Activated naive CD8-positive, alpha-beta T cell treated with anti-CD3 and anti-CD28 coated beads, Interleukin-2, amount 10 ng/mL, durations not matched to agents 7 days and 5 days (primary cell): ENCODE measurements around the gene TGFBR2. TPM values are rescaled to one million over a fixed set of nuclear protein-coding genes. Genes with fewer than 3 reads are reported as not detected.
"Not testable (repeated sequence)": the region's sequence is repeated elsewhere in the genome, so short reads cannot be mapped to it uniquely, and the experiment has no call there.

Experiments
- ATAC-seq: fragments of 150-1000 bp; cut with Tn5 transposase; one replicate; pipeline ENCODE4 v1.10.0; 2021; ENCODE audit warnings: low read depth, moderate library complexity
- POLR2A ChIA-PET: fragments of 350-600 bp; sonication (Branson Sonifier 250); formaldehyde crosslinking; loops from one replicate; lab custom pipeline; 2021; ENCODE audit warnings: antibody characterized with exemption; lab: Charles Lee
- DNase-seq: peaks from one replicate; pipeline ENCODE4 v3.0.0; 2021
- H3K27ac Mint-ChIP-seq: one replicate; pipeline ENCODE4 v1.8.0; 2022; ENCODE audit warnings: mild to moderate bottlenecking, mixed read lengths
- H3K27me3 Mint-ChIP-seq: one replicate; pipeline ENCODE4 v1.8.0; 2022; ENCODE audit warnings: mild to moderate bottlenecking, moderate library complexity, mixed read lengths
- H3K36me3 Mint-ChIP-seq: one replicate; pipeline ENCODE4 v1.8.0; 2021; ENCODE audit warnings: mild to moderate bottlenecking, mixed read lengths
- H3K4me1 Mint-ChIP-seq: one replicate; pipeline ENCODE4 v1.8.0; 2021; ENCODE audit warnings: mixed read lengths
- H3K4me3 Mint-ChIP-seq: one replicate; pipeline ENCODE4 v1.8.0; 2022; ENCODE audit warnings: mild to moderate bottlenecking, moderate library complexity, mixed read lengths
- H3K9me3 Mint-ChIP-seq: one replicate; pipeline ENCODE4 v1.8.0; 2021; ENCODE audit warnings: mixed read lengths
- total RNA-seq, 2 experiments: library from RNA; stranded (reverse); gene quantifications; one replicate each; pipeline ENCODE4 v1.2.3, GENCODE V29; 2021

The TGFBR2 gene
- total RNA-seq, 2 experiments from 2014 or later, result 86.9 to 92.2 TPM

DNA sequence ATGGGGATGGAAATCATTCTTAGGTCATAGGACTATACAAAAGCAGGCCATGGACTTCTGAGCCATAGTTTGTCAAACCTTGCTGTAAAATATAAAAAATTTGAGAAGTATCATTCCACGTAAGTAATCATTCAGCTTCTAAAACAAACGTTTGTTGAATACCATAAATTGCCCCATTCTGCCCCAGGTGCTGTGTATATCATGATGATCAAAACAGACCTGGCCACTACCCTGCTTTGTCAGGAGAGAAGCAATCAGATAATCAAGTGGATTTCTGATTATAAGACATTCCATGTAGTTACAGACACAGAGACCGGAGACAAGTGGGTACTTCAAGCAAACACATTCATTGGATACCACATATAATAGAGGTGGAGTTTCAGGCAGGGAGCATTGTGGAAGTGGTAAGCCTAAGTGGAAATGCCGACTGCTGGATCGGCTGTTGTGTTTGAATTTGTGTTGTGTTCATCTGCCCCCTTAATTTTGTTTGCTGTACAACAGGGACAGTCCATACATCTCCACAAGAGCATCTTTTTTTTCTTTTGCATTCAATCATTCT, 61.7 kb downstream of the TGFBR2 start:
- Mint-ChIP-seq H3K27ac (peak overlapping the region; percentile 76), H3K27me3 (no peaks in the 10 kb centered on the region), H3K4me1 (peaks cover 79% of the 10 kb centered on the region), H3K9me3 (no peaks in the 10 kb centered on the region), H3K36me3 (peaks cover 59% of the 10 kb centered on the region), H3K4me3 (peak overlapping the region; percentile 54)
- DNase-seq (no peak), ATAC-seq (no peak)
- POLR2A ChIA-PET, result interaction anchor here (0.6 to 2.0 kb wide), 2 partner anchors 13 to 314 kb away, joined by 3 to 14 read pairs; no protein-coding TSS in a partner anchor

DNA sequence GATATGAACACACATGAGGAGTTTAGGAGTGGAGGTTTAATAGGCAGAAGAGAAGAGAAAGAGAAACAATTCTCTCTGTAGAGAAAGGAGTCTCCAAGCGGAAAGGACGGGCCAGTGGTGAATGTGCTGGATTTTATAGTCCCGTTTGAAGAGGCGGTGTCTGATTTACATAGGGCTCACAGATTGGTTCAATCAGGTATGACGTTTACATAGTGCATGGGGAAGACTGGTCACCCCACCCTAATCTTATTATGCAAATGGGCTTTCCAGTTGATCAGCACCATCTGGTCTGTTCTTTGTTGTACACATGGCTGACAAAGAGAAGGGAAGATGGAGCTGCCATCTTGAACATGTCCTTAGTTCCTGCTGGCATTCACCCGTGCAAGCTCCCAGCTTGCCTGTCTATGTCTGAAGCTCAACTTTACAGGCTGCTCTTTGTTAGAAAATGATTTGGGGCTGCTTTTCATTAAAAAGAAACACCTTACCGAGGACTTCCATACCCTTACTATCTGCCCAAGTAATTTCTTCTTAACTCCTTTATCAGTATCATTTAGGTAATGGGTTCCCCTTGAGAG, 63.0 kb downstream of the TGFBR2 start:
- H3K9me3 Mint-ChIP-seq, H3K4me3 Mint-ChIP-seq, ATAC-seq, DNase-seq, H3K27me3 Mint-ChIP-seq: not testable (repeated sequence)
- Mint-ChIP-seq H3K36me3 (peaks cover 60% of the 10 kb centered on the region), H3K4me1 (peaks cover 77% of the 10 kb centered on the region), H3K27ac (peak overlapping the region; percentile 26)
- POLR2A ChIA-PET, result interaction anchor here (0.7 kb wide), 2 partner anchors 9 to 19 kb away, joined by 3 to 5 read pairs; no protein-coding TSS in a partner anchor

DNA sequence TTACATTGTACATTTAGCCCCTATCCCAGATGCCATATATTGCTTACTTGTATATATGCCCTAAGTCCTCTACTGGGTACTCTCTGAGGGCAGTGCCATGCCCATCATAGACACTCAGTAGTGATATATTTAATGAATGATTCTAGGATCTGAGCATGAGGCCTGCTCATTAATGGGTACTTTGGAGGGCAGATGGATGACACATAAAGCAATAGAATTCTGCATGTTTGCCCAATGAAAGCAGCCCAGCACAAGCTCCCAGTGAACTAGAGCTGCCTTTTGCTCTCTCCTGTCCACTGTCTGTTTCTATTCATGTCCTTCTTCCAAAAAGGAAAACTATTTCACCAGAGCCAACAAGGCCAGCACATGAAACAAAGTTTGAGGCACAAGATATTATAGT, 63.9 kb downstream of the TGFBR2 start:
- POLR2A ChIA-PET, result no interaction called here
- H3K9me3 Mint-ChIP-seq, result no peaks in the 10 kb centered on the region
- no peaks in the 10 kb centered on the region for H3K27me3 Mint-ChIP-seq
- no peak for DNase-seq
- peaks cover 68% of the 10 kb centered on the region for H3K36me3 Mint-ChIP-seq
- H3K4me1 Mint-ChIP-seq, result peaks cover 73% of the 10 kb centered on the region
- H3K27ac Mint-ChIP-seq, result peak overlapping the region; percentile 22
- no peak overlapping the region for H3K4me3 Mint-ChIP-seq
- ATAC-seq, result no peak

GRCh38 chr3:30671527-30672286, 65.3 kb downstream of the TGFBR2 start:
- ATAC-seq, result no peak
- no peaks in the 10 kb centered on the region for H3K27me3 Mint-ChIP-seq
- H3K27ac Mint-ChIP-seq, result peak overlapping the region; percentile 35
- H3K9me3 Mint-ChIP-seq, result no peaks in the 10 kb centered on the region
- POLR2A ChIA-PET, result interaction anchor here (0.7 to 0.8 kb wide), 2 partner anchors 12 to 713 kb away, joined by 3 read pairs; no protein-coding TSS in a partner anchor
- peaks cover 81% of the 10 kb centered on the region for H3K36me3 Mint-ChIP-seq
- no peak for DNase-seq
- no peak overlapping the region for H3K4me3 Mint-ChIP-seq
- H3K4me1 Mint-ChIP-seq, result peaks cover 72% of the 10 kb centered on the region

GRCh38 chr3:30672287-30672735, 65.9 kb downstream of the TGFBR2 start:
- H3K36me3 Mint-ChIP-seq, result peaks cover 87% of the 10 kb centered on the region
- POLR2A ChIA-PET, result interaction anchor here (0.8 kb wide), 1 partner anchor 712 kb away, joined by 3 read pairs; no protein-coding TSS in a partner anchor
- peaks cover under 1% of the 10 kb centered on the region for H3K9me3 Mint-ChIP-seq
- H3K4me3 Mint-ChIP-seq, result no peak overlapping the region
- no peak for DNase-seq
- H3K27ac Mint-ChIP-seq, result peak overlapping the region; percentile 65
- H3K4me1 Mint-ChIP-seq, result peaks cover 74% of the 10 kb centered on the region
- no peaks in the 10 kb centered on the region for H3K27me3 Mint-ChIP-seq
- ATAC-seq, result no peak

- ATAC-seq, result no peak
- Mint-ChIP-seq H3K27ac (peak overlapping the region; percentile 65), H3K36me3 (peaks cover 92% of the 10 kb centered on the region), H3K4me1 (peaks cover 76% of the 10 kb centered on the region), H3K9me3 (peaks cover 3% of the 10 kb centered on the region), H3K27me3 (no peaks in the 10 kb centered on the region), H3K4me3 (no peak overlapping the region)
- DNase-seq, result no peak
- POLR2A ChIA-PET, result no interaction called here
Observed at GRCh38 chr3:30672959-30673358, 66.6 kb downstream of the TGFBR2 start.

- no peaks in the 10 kb centered on the region for H3K27me3 Mint-ChIP-seq
- ATAC-seq, result peak; percentile 29
- H3K36me3 Mint-ChIP-seq, result peaks cover 89% of the 10 kb centered on the region
- H3K4me1 Mint-ChIP-seq, result peaks cover 71% of the 10 kb centered on the region
- POLR2A ChIA-PET, result no interaction called here
- peak overlapping the region; percentile 73 for H3K27ac Mint-ChIP-seq
- no peak for DNase-seq
- peak overlapping the region; percentile 3 for H3K4me3 Mint-ChIP-seq
- H3K9me3 Mint-ChIP-seq, result peaks cover 3% of the 10 kb centered on the region
Observed at GRCh38 chr3:30673425-30674341, 67.3 kb downstream of the TGFBR2 start.

DNA sequence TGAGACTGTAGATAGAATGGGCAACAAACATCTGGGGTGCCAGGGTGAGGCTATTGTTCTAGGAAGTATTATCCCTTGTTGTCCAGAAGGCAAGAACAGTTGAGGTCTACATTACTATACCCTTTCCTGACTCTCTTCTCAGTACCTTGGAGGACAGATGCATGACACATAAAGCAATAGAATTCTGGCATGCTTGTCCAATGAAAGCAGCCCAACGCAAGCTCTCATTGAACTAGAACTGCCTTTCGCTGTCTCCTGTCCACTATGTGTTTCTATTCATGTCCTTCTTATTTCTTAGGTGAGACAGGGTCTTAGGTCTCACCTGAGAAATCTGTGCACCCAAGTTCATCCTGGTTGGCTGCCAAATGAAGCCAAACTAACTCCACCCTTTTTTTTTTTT, 68.6 kb downstream of the TGFBR2 start:
- peak overlapping the region; percentile 28 for H3K27ac Mint-ChIP-seq
- ATAC-seq, result no peak
- POLR2A ChIA-PET, result no interaction called here
- H3K9me3 Mint-ChIP-seq, result peaks cover 3% of the 10 kb centered on the region
- peaks cover 69% of the 10 kb centered on the region for H3K4me1 Mint-ChIP-seq
- H3K4me3 Mint-ChIP-seq, result no peak overlapping the region
- no peak for DNase-seq
- peaks cover 85% of the 10 kb centered on the region for H3K36me3 Mint-ChIP-seq
- H3K27me3 Mint-ChIP-seq, result no peaks in the 10 kb centered on the region

DNA sequence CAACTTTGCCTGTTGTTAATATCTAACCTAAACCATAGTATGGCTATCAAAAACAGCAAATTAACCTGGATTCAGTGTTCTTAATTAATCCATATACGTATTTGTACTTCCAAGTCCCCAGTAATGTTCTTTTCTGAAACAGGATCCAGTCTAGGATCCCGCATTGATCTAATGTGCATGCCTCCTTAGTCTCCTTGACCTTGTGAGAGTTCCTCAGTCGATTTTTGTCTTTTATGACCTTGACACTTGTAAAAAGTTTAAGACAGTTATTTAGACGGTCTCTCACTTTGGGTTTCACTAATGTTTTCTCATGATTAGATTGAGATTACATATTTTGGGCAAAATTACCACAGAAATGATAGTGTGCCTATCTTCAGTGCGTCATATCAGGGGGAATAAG, 69.4 kb downstream of the TGFBR2 start:
- Mint-ChIP-seq H3K4me1 (peaks cover 72% of the 10 kb centered on the region), H3K4me3 (no peak overlapping the region), H3K27me3 (no peaks in the 10 kb centered on the region), H3K36me3 (peaks cover 83% of the 10 kb centered on the region), H3K27ac (peak overlapping the region; percentile 11), H3K9me3 (peaks cover 3% of the 10 kb centered on the region)
- POLR2A ChIA-PET, result no interaction called here
- DNase-seq (no peak), ATAC-seq (no peak)

DNA sequence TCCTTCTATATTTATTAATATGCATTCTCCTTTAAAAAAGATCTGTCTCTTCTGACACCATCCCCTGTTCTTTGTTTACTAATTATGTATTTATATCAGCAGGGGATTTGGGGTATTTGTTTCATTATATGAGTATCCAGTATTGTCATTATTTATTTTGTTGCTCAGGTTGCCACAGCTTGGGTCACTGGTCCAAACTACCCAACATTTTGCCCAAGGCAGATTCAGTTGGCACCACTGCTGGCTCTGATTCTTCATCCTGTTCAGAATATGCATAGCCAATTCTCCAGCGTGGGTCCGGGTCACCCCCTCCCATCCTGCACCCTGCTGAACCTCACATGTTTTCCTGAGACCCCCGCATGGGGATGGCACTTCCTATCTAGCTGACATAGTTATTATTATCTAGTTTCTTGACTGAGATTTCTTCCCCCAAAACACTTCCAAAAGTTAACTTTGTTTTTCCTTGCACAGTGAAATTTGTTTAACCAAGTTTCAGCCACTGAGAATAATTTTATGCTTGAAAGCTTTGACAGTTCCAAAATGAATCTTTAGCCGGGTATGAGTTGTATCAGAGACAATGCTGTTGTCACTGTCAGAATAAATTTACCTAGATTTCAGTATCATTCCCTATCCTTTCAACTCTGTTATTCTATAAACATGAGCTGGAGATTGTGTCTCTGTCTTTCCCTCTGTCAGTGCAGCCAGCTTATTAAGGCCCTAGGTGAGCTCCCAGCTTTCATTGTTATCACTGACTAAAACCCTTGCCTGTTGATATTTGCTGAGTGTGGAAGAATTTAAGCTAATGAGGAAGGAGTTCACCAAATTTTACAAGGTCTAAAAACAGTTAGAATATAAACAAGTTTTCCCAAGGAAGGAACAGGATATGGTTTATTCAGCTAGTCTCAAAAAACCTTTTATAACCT, 70.3 kb downstream of the TGFBR2 start:
- peak overlapping the region; percentile 8 for H3K27ac Mint-ChIP-seq
- peaks cover 3% of the 10 kb centered on the region for H3K9me3 Mint-ChIP-seq
- DNase-seq (no peak), ATAC-seq (no peak)
- H3K4me1 Mint-ChIP-seq, result peaks cover 70% of the 10 kb centered on the region
- H3K27me3 Mint-ChIP-seq, result no peaks in the 10 kb centered on the region
- POLR2A ChIA-PET, result no interaction called here
- no peak overlapping the region for H3K4me3 Mint-ChIP-seq
- peaks cover 80% of the 10 kb centered on the region for H3K36me3 Mint-ChIP-seq

DNA sequence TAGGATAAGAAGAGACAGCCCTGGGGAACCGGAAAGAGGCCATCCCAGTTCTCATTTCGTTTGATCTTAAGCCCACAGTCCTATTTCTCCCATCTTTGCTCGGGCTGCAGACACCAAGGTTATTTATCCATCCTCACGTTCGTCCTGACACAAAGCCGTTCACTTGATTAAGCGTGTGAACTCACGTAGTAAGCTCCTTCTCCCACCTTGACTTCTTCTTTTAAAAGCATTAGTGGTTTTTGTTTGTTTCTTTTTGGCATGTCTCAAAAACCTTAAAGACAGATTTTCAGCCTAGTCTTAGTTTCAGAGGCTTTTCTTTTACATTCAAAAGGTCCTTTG, 70.9 kb downstream of the TGFBR2 start:
- no peak overlapping the region for H3K4me3 Mint-ChIP-seq
- H3K27ac Mint-ChIP-seq, result no peak overlapping the region
- peaks cover 78% of the 10 kb centered on the region for H3K36me3 Mint-ChIP-seq
- H3K9me3 Mint-ChIP-seq, result peaks cover 3% of the 10 kb centered on the region
- DNase-seq (no peak), ATAC-seq (no peak)
- POLR2A ChIA-PET, result no interaction called here
- H3K4me1 Mint-ChIP-seq, result peaks cover 72% of the 10 kb centered on the region
- H3K27me3 Mint-ChIP-seq, result no peaks in the 10 kb centered on the region

DNA sequence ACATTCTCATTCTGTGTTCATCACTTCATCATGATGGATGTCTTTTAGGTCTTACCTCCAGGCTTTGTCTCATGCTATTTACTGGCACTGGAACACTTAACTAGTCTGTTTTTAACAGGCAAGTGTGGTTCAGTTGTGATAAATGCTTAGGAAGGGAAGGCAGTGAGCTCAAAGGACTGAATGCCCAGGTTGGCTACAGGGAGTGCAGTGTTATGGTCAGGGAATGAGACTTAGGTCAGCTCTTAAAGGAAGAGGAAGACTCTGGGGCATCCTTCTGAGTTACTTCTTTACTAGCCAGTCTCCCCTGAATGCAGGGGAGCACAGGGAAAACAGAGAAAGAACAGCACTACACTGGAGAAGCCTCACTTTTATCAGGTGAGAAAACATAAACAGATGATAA, 72.6 kb downstream of the TGFBR2 start:
- Mint-ChIP-seq H3K27ac (peak overlapping the region; percentile 71), H3K9me3 (peaks cover 3% of the 10 kb centered on the region), H3K36me3 (peaks cover 68% of the 10 kb centered on the region), H3K4me3 (no peak overlapping the region), H3K27me3 (no peaks in the 10 kb centered on the region), H3K4me1 (peaks cover 68% of the 10 kb centered on the region)
- DNase-seq (no peak), ATAC-seq (no peak)
- POLR2A ChIA-PET, result interaction anchor here (0.5 to 1.7 kb wide), 5 partner anchors 10 to 34 kb away, joined by 3 to 9 read pairs (median 4); no protein-coding TSS in a partner anchor
